Panc1 (cell line): ENCODE data around the gene TIRAP.

Experiments
- CTCF ChIP-seq: fragments of 450-650 bp; IDR thresholded peaks from 2 replicates; pipeline ENCODE4 v1.5.1; 2017; ENCODE audit warnings: mild to moderate bottlenecking
- REST ChIP-seq, 2 experiments: IDR thresholded peaks; 2 replicates each; pipeline ENCODE4 v1.6.1; 2011 to 2012; ENCODE audit warnings: low read depth in 2 of 2, control low read depth in 1 of 2, low read length in 1 of 2, mild to moderate bottlenecking in 1 of 2, moderate library complexity in 1 of 2; ENCODE audit not compliant: insufficient read depth in 1 of 2

- no peak for TF ChIP-seq REST (IDR thresholded peaks at IDR 0.05; ENCODE audit: insufficient read depth in 1 of 2, low read depth in 2 of 2, low read length in 1 of 2)
- TF ChIP-seq CTCF = no peak
These were observed 25.7 kb upstream of the TIRAP start for GRCh38 chr11:126257144-126257543.
